GM19463 (cell line): ENCODE measurements around the gene GALNT1.
A peak's percentile ranks its signal among the peaks of the same experiment; 100 is the strongest.

Experiments used
- ATAC-seq: cut with Tn5 transposase; IDR thresholded peaks from one replicate; pipeline ENCODE4 v1.9.1; 2021; ENCODE audit warnings: mild to moderate bottlenecking, moderate library complexity; ENCODE audit not compliant: unreplicated experiment

GALNT1 gene

DNA sequence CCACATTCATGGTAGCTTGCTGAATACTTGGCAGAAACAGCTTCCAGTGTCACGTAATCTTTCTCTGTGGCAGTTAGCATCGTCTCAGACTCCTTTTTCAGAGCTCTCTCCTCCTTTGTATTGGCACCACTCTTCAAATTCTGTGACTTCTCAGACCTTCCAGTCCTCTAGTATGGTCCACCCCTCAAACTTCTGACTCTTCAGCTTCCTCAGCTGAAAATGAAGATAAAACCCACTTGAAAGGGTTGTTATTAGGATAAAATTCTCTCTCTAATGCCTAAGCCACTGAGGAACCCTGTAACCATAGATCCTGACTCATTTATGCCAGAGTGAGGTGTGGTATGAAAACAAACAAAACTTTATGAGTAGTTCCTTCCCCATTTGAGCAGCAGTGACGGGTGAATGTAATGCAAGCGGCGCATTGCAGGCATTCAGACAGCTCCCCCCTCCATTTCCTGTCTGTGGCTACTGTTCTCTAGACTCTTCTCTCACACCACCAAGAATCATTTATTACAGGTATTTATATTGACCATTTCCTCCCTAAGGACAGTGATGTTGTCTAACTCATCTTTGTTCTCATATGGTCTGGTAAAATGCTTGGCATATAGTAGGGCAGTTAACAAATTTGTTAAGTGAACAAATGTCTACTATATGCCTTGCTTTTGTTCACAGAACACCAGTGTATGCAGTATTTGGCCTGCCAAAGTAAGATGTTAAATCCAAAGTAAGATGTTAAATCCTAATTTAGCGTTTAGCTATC lies 35.3 kb downstream of the GALNT1 start:
- ATAC-seq, result peak; percentile 98

DNA sequence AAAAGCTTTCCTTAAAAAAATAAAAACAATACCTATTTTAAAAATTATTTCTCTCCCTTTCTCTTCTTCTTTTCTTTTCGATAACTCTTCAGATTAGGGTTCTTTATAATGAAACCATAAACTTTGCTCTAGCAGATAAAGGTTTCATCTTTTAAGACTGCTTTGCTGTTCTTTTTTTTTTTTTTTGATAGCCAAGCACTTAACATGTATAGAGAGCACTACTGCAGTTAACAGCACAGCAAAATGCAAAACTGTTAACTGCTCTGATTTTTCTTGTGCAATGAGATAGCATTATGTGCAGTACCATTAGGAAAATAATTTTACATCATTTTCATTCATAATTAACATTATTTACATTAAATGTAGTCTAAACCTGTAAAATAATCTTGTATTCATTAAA lies 36.3 kb downstream of the GALNT1 start:
- no peak for ATAC-seq

- ATAC-seq, result no peak
Measured at GRCh38 chr18:35618289-35618688, 36.7 kb downstream of the GALNT1 start.

DNA sequence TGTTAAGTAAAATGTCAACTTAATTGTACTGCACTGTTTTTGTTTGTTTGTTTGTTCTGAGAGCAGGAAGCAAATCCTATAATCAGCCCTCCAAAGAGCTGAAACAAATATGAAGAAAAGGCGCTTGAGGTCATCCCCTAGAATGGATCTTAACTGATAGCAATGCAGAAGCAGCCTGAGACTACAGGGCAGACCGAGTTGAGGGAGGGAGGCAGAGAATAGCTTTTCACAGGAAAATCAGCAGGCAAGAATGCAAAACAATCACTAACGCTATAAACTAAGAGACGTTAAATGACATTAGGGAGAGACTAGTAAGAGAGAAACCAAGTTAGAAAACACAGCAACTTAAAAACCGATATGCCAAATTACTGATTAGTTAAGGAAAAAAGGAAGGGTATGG lies 37.2 kb downstream of the GALNT1 start:
- no peak for ATAC-seq

- no peak for ATAC-seq
Measured at GRCh38 chr18:35619464-35619863, 37.9 kb downstream of the GALNT1 start.

DNA sequence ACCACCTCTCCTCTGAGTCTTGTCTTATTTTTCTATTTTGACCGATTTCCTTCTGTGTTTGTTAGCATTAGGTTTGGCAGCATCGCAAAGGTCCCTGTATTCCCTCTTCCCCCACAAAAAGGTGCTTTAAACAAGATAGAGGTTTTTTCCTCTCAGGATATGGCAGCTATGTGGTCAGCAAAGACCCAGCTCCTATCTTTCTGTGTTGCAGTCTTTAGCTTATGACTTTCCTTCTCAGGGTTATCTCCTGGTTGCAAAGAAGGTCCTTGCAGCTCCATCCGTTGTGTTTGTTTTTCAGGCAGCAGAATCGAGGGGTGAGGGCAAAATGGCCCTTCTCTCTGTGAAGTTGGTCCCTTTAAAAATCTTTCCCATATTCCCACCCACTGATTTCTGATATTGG lies 38.4 kb downstream of the GALNT1 start:
- ATAC-seq, result no peak

DNA sequence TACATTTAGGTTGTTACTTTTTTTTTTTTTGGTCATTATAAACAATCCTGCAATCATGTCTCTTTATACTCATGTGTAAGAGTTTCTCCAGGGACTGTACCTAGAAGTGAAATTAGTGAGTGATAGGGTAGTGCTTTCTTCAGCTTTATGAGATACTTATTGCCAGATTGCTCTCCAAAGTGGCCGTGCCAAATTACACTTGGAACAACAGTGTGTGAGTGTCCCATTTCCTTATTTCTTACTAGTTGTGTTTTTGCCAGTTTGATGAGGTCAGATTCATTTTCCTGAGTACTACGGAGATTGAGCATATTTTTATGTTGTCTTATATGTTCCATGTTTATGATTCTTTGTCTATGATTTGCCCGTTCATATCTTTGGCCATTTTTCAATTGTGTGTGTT lies 39.2 kb downstream of the GALNT1 start:
- ATAC-seq, result no peak

DNA sequence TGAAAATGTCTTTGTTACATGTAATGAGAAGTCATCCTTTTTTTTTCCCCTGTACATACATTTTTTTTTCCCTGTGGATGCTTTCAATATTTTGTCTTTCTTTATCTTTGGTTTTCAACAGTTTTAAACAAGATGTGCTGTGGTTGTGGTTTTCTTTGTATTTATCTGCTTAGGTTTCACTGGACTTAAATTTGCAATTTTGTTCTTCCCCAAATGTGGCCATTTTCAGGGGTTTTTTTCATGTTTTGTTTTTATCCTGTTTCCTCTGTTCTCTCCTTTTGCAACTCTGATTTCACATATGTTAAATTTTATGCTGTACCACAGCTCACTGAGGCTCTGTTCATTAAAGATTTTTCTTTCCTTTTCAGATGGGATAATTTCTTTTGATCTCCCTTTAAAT lies 41.7 kb downstream of the GALNT1 start:
- no peak for ATAC-seq

DNA sequence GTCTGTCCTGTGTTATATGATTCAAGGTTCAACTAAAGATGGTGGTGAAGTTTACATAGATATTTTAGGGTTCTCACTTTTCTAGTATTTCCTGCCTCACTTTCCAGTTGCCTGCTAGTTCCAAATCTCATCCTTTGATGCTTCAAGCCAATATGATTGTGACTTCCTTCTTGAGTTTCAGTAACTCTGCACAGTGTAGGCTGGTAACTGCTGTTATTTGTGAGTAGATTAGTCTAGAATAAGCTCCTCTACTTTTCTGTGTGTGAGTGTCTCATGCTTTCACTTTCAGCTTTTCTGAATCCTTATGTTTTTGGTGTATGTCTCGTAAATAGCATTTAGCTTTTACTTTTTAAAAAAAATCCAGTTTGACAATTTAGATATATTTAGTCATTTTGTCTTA lies 42.6 kb downstream of the GALNT1 start:
- ATAC-seq, result peak; percentile 87

GRCh38 chr18:35625232-35625631 lies 43.7 kb downstream of the GALNT1 start:
- ATAC-seq, result no peak

DNA sequence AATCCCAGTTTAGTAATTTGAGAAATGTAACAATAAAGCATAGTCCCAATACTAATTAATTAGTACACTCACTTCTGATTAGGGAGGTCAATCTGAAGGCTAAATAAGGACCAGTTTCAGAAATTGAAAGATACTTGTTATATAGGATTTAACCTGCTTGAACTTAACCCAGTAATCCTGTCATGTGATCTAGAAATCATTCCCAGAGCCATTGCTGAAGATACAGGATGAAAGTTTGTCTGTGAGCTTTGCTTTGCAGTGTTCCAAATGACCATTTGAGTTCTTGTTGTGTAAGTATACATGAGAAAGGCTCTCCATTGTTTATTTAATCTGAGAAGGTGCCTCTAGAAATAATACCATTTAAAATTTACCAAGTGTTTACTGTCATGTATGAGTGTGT lies 52.2 kb downstream of the GALNT1 start:
- no peak for ATAC-seq

GRCh38 chr18:35634323-35634722 lies 52.8 kb downstream of the GALNT1 start:
- ATAC-seq, result no peak

GRCh38 chr18:35635170-35635569 lies 53.6 kb downstream of the GALNT1 start:
- no peak for ATAC-seq

DNA sequence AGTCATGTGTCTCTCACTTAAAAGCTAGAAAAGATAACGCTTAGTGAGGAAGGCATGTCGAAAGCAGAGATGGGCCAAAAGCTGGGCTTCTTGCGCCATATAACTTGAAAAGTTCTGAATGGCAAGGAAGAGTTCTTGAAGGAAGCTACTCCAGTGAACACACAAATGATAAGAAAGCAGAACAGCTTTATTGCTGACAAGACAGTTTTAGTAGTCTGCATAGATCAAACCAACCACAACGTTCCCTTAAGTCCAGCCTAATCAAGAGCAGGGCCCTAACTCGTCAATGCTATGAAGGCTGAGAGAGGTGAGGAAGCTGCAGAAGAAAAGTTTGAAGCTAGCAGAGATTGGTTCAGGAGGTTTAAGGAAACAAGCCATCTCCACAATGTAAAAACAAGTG lies 55.7 kb downstream of the GALNT1 start:
- no peak for ATAC-seq

GRCh38 chr18:35639296-35639695 lies 57.8 kb downstream of the GALNT1 start:
- ATAC-seq, result no peak

- no peak for ATAC-seq
Measured at GRCh38 chr18:35641467-35641866, 59.9 kb downstream of the GALNT1 start.

GRCh38 chr18:35641916-35642315 lies 60.4 kb downstream of the GALNT1 start:
- no peak for ATAC-seq

DNA sequence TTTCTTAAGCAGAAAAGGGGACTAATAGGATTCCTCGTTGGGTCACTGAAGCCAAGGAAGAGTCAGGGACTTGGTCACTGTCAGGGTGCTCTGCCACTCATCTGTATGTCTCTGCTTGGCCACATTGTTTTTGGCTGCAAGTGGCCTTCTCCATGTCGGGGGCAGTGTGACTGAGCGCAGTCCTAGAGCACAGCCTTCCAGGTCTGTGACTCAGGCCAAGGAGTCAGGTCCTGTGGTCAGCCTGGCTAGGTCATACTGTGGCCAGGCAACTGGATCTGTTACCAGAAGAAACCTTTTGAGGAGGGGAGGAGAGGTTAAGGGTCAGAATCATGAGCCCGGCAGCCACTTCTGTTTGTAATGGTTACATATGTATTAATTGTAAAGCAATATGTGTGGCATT lies 61.3 kb downstream of the GALNT1 start:
- no peak for ATAC-seq

- no peak for ATAC-seq
Measured at GRCh38 chr18:35646449-35646848, 64.9 kb downstream of the GALNT1 start.

- no peak for ATAC-seq
Measured at GRCh38 chr18:35653392-35654135, 72.0 kb downstream of the GALNT1 start.

DNA sequence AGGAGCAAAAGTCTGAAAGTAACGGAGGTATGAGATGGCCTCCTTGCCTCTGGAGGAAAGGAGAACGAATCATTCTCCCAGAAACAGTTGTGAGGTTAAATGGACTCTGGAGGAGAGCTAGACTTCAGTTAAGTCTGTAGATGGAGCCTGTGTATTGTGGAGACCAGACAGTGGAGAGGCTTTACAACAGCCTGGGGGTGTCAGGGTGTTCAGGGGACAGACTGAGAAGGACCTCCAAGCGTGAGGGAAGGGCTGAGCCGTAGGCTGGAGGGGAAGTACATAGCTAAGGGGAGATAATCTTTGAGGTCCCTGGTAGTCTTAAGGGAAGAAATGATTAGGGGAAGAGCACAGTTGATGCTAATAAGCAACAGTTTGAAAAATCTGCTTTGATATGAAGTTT lies 76.6 kb downstream of the GALNT1 start:
- ATAC-seq, result no peak

GRCh38 chr18:35661483-35662146 lies 80.1 kb downstream of the GALNT1 start:
- ATAC-seq, result no peak
